Urothelium cell line (cell line): Measurements from ENCODE around the gene CFAP69.

Source experiments
- DNase-seq: peaks from one replicate; pipeline ENCODE4 v3.0.0; 2011; ENCODE audit warnings: low spot score, mixed read lengths
- FAIRE-seq: peaks from 2 replicates; lab custom pipeline; 2011; peaks lifted over from hg19 to GRCh38; lab: Jason Lieb, UNC

The CFAP69 gene

GRCh38 chr7:90244909-90245851 lies at the start of gene CFAP69:
CFAP69 (plus strand) TSS chr7:90245174; CDS start chr7:90245425, 251 bp downstream.
- FAIRE-seq: peak; percentile 88
- peak; percentile 96 for DNase-seq

GRCh38 chr7:90201500-90202195 lies 43.3 kb upstream of the CFAP69 start:
- no peak for DNase-seq
- no peak for FAIRE-seq

- DNase-seq: no peak
- no peak for FAIRE-seq
Measured at GRCh38 chr7:90207956-90208355, 37.0 kb upstream of the CFAP69 start.

GRCh38 chr7:90209776-90210175 lies 35.2 kb upstream of the CFAP69 start:
- DNase-seq: no peak
- no peak for FAIRE-seq

- FAIRE-seq (peak; percentile 5), DNase-seq (no peak)
Measured at GRCh38 chr7:90210475-90210874, 34.5 kb upstream of the CFAP69 start.

GRCh38 chr7:90210981-90211380 lies 34.0 kb upstream of the CFAP69 start:
- peak; percentile 27 for DNase-seq
- FAIRE-seq: no peak

GRCh38 chr7:90211391-90212148 lies 33.4 kb upstream of the CFAP69 start, which contains the start of gene STEAP2:
STEAP2 (plus strand) TSS chr7:90211740; CDS start chr7:90225083, 13,343 bp downstream.
- peak; percentile 99 for DNase-seq
- peak; percentile 97 for FAIRE-seq

GRCh38 chr7:90212149-90212495 lies 32.9 kb upstream of the CFAP69 start:
- DNase-seq (no peak), FAIRE-seq (no peak)

GRCh38 chr7:90213521-90213920 lies 31.5 kb upstream of the CFAP69 start:
- DNase-seq (no peak), FAIRE-seq (no peak)

- no peak for FAIRE-seq
- DNase-seq: no peak
Measured at GRCh38 chr7:90216080-90216674, 28.8 kb upstream of the CFAP69 start.

GRCh38 chr7:90216771-90217170 lies 28.2 kb upstream of the CFAP69 start:
- DNase-seq: no peak
- peak; percentile 35 for FAIRE-seq

- FAIRE-seq (no peak), DNase-seq (no peak)
Measured at GRCh38 chr7:90222390-90222789, 22.6 kb upstream of the CFAP69 start.

- DNase-seq (no peak), FAIRE-seq (peak; percentile 69)
Measured at GRCh38 chr7:90222811-90223725, 21.9 kb upstream of the CFAP69 start.

- FAIRE-seq: peak; percentile 63
- DNase-seq: no peak
Measured at GRCh38 chr7:90224195-90224594, 20.8 kb upstream of the CFAP69 start.

- no peak for DNase-seq
- FAIRE-seq: no peak
Measured at GRCh38 chr7:90225181-90225580, 19.8 kb upstream of the CFAP69 start.

- no peak for DNase-seq
- no peak for FAIRE-seq
Measured at GRCh38 chr7:90225601-90226000, 19.4 kb upstream of the CFAP69 start.

GRCh38 chr7:90227259-90227658 lies 17.7 kb upstream of the CFAP69 start:
- FAIRE-seq (no peak), DNase-seq (no peak)

GRCh38 chr7:90229682-90230081 lies 15.3 kb upstream of the CFAP69 start:
- FAIRE-seq (no peak), DNase-seq (no peak)

- FAIRE-seq (no peak), DNase-seq (no peak)
Measured at GRCh38 chr7:90230834-90231233, 14.1 kb upstream of the CFAP69 start.

GRCh38 chr7:90231304-90231703 lies 13.7 kb upstream of the CFAP69 start:
- FAIRE-seq (no peak), DNase-seq (no peak)
